OCI-LY1 (cell line): ENCODE data around the gene C1orf56.

ENCODE experiments used
- H2AFZ ChIP-seq: fragments of 200-600 bp; sonication (generic), shearing (Covaris generic); 2 replicates; pipeline ENCODE4 v1.6.0; 2014; ENCODE audit warnings: antibody characterized with exemption, mild to moderate bottlenecking, low read length
- H3F3A ChIP-seq: fragments of 200-600 bp; sonication (generic), shearing (Covaris generic); 2 replicates; pipeline ENCODE4 v1.6.0; 2014; ENCODE audit warnings: mild to moderate bottlenecking, antibody characterized with exemption, low read length, moderate library complexity; ENCODE audit not compliant: insufficient read depth
- H3K27ac ChIP-seq: fragments of 200-600 bp; sonication (generic); 2 replicates; pipeline ENCODE4 v1.5.1; 2014; ENCODE audit warnings: low read length, mixed run types, mild to moderate bottlenecking, low read depth; ENCODE audit not compliant: poor library complexity, severe bottlenecking
- H3K27me3 ChIP-seq: fragments of 200-600 bp; sonication (generic); 2 replicates; pipeline ENCODE4 v1.6.0; 2014; ENCODE audit warnings: antibody characterized with exemption, mild to moderate bottlenecking, low read length, moderate library complexity; ENCODE audit not compliant: insufficient read depth
- H3K36me3 ChIP-seq: fragments of 200-600 bp; sonication (generic); 2 replicates; pipeline ENCODE4 v1.6.1; 2014; ENCODE audit warnings: mild to moderate bottlenecking, antibody characterized with exemption, low read length, moderate library complexity, mixed read lengths; ENCODE audit not compliant: insufficient read depth
- H3K4me1 ChIP-seq: fragments of 200-600 bp; sonication (generic); 2 replicates; pipeline ENCODE4 v1.5.1; 2014; ENCODE audit warnings: mild to moderate bottlenecking, low read length, moderate library complexity; ENCODE audit not compliant: insufficient read depth, severe bottlenecking
- H3K4me2 ChIP-seq: fragments of 200-600 bp; sonication (generic), shearing (Covaris generic); 2 replicates; pipeline ENCODE4 v1.6.1; 2014; ENCODE audit warnings: low read length
- H3K4me3 ChIP-seq: fragments of 200-600 bp; sonication (generic); 2 replicates; pipeline ENCODE4 v1.5.1; 2014; ENCODE audit warnings: low read length, low read depth, mild to moderate bottlenecking, mixed read lengths; ENCODE audit not compliant: poor library complexity, severe bottlenecking
- H3K79me2 ChIP-seq: fragments of 200-600 bp; shearing (Covaris generic); 2 replicates; pipeline ENCODE4 v1.6.1; 2016; ENCODE audit warnings: mixed run types, low read length, mixed read lengths; ENCODE audit not compliant: insufficient read depth
- H3K9ac ChIP-seq: fragments of 200-600 bp; sonication (generic), shearing (Covaris generic); 2 replicates; pipeline ENCODE4 v1.6.1; 2014; ENCODE audit warnings: mild to moderate bottlenecking, low read length, mixed read lengths
- H3K9me2 ChIP-seq: fragments of 200-600 bp; sonication (generic), shearing (Covaris generic); 2 replicates; pipeline ENCODE4 v1.6.1; 2014; ENCODE audit warnings: low read depth, mild to moderate bottlenecking, low read length, mixed read lengths
- H3K9me3 ChIP-seq: fragments of 200-600 bp; shearing (Covaris generic); 2 replicates; pipeline ENCODE4 v1.6.1; 2014; ENCODE audit warnings: low read length, mixed read lengths
- H4K20me1 ChIP-seq: fragments of 200-600 bp; sonication (generic), shearing (Covaris generic); 2 replicates; pipeline ENCODE4 v1.6.0; 2016; ENCODE audit warnings: mild to moderate bottlenecking, low read length; ENCODE audit not compliant: insufficient read depth
- CTCF ChIP-seq: fragments of 200-600 bp; sonication (generic), shearing (Covaris generic); IDR thresholded peaks from 2 replicates; pipeline ENCODE4 v1.5.1; 2017; ENCODE audit warnings: mild to moderate bottlenecking, antibody characterized with exemption, low read length, moderate library complexity, mixed read lengths
- EZH2 ChIP-seq: fragments of 200-600 bp; sonication (generic), shearing (Covaris generic); IDR thresholded peaks from 2 replicates; pipeline ENCODE4 v1.8.0; 2017; ENCODE audit warnings: borderline replicate concordance, mixed run types, mild to moderate bottlenecking, antibody characterized with exemption, low read length, moderate library complexity, mixed read lengths

Gene C1orf56

GRCh38 chr1:151013518-151013917 is 34.0 kb upstream of the C1orf56 start:
- no peaks in the 10 kb centered on the region for H3K79me2 ChIP-seq
- H3F3A ChIP-seq, result no peaks in the 10 kb centered on the region
- H3K9me3 ChIP-seq, result no peaks in the 10 kb centered on the region
- H3K4me3 ChIP-seq, result no peak overlapping the region
- no peak overlapping the region for H3K9ac ChIP-seq
- H3K4me1 ChIP-seq, result peaks cover 21% of the 10 kb centered on the region
- TF ChIP-seq EZH2 (no peak), CTCF (no peak)
- no peaks in the 10 kb centered on the region for H3K9me2 ChIP-seq
- no peaks in the 10 kb centered on the region for H4K20me1 ChIP-seq
- no peaks in the 10 kb centered on the region for H3K27me3 ChIP-seq
- no peak overlapping the region for H2AFZ ChIP-seq
- H3K27ac ChIP-seq, result no peak overlapping the region
- H3K36me3 ChIP-seq, result peaks cover 2% of the 10 kb centered on the region; the same call in 1 of the 2 replicates
- H3K4me2 ChIP-seq, result no peak overlapping the region

GRCh38 chr1:151024540-151025146 is 22.9 kb upstream of the C1orf56 start:
- H3K9ac ChIP-seq, result no peak overlapping the region
- no peaks in the 10 kb centered on the region for H4K20me1 ChIP-seq
- TF ChIP-seq CTCF, result peak; percentile 91
- no peak for TF ChIP-seq EZH2
- H3K36me3 ChIP-seq, result peaks cover 22% of the 10 kb centered on the region; the same call in 1 of the 2 replicates
- no peak overlapping the region for H2AFZ ChIP-seq
- peaks cover 5% of the 10 kb centered on the region for H3K4me1 ChIP-seq
- H3K9me3 ChIP-seq, result no peaks in the 10 kb centered on the region
- no peaks in the 10 kb centered on the region for H3K27me3 ChIP-seq
- no peak overlapping the region for H3K27ac ChIP-seq
- H3K79me2 ChIP-seq, result no peaks in the 10 kb centered on the region
- no peaks in the 10 kb centered on the region for H3F3A ChIP-seq
- no peak overlapping the region for H3K4me3 ChIP-seq
- H3K9me2 ChIP-seq, result no peaks in the 10 kb centered on the region
- peak overlapping the region; percentile 31; the same call in 1 of the 2 replicates for H3K4me2 ChIP-seq

GRCh38 chr1:151026460-151026859 is 21.1 kb upstream of the C1orf56 start:
- no peaks in the 10 kb centered on the region for H4K20me1 ChIP-seq
- H2AFZ ChIP-seq, result no peak overlapping the region
- H3K27me3 ChIP-seq, result no peaks in the 10 kb centered on the region
- no peak overlapping the region for H3K4me2 ChIP-seq
- no peak overlapping the region for H3K27ac ChIP-seq
- H3K36me3 ChIP-seq, result peaks cover 28% of the 10 kb centered on the region; the same call in 1 of the 2 replicates
- no peaks in the 10 kb centered on the region for H3F3A ChIP-seq
- no peaks in the 10 kb centered on the region for H3K9me2 ChIP-seq
- no peak overlapping the region for H3K9ac ChIP-seq
- peaks cover 5% of the 10 kb centered on the region for H3K4me1 ChIP-seq
- TF ChIP-seq EZH2 (no peak), CTCF (no peak)
- no peaks in the 10 kb centered on the region for H3K9me3 ChIP-seq
- no peak overlapping the region for H3K4me3 ChIP-seq
- no peaks in the 10 kb centered on the region for H3K79me2 ChIP-seq
